Putamen (tissue), 1 donor: Measurements from ENCODE around the gene CEP57.
"Not testable (repeated sequence)": the region's sequence is repeated elsewhere in the genome, so short reads cannot be mapped to it uniquely, and the experiment has no call there.

Source experiments
- DNase-seq: peaks from one replicate; pipeline ENCODE4 v3.0.0-alpha.2; 2016; ENCODE audit warnings: low spot score

Gene CEP57

GRCh38 chr11:95863486-95864140 lies 73.3 kb downstream of the CEP57 start:
- no peak for DNase-seq

DNA sequence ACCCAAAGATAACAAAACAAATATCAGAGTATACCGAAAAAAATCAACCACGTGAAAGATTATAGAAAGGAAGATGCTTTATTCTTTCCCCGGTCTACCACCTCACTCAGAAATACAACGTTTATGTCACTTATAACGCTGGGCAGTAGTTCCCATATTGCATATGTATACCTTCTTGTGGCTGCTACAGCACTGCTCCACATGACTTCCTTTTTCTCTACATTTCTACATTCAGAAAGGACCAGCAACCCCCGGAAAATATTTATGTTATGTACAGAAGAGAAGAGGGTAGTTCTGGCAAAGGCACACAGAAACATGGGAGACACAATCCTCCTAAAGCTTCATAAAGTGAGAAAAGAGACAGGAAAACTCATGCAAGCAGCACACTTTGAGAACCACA lies 76.8 kb downstream of the CEP57 start:
- DNase-seq = no peak

- DNase-seq = not testable (repeated sequence)
Observed at GRCh38 chr11:95870877-95871276, 80.6 kb downstream of the CEP57 start.

- DNase-seq = no peak
Observed at GRCh38 chr11:95877291-95877690, 87.0 kb downstream of the CEP57 start.
